Measurements from ENCODE around the gene SRP54. TPM values are rescaled to one million over a fixed set of nuclear protein-coding genes. Genes with fewer than 3 reads are reported as not detected.

Gene SRP54
- total RNA-seq, 3 donors from 2014 or later: 35.5 to 68.1 (median 62.6) TPM

DNA sequence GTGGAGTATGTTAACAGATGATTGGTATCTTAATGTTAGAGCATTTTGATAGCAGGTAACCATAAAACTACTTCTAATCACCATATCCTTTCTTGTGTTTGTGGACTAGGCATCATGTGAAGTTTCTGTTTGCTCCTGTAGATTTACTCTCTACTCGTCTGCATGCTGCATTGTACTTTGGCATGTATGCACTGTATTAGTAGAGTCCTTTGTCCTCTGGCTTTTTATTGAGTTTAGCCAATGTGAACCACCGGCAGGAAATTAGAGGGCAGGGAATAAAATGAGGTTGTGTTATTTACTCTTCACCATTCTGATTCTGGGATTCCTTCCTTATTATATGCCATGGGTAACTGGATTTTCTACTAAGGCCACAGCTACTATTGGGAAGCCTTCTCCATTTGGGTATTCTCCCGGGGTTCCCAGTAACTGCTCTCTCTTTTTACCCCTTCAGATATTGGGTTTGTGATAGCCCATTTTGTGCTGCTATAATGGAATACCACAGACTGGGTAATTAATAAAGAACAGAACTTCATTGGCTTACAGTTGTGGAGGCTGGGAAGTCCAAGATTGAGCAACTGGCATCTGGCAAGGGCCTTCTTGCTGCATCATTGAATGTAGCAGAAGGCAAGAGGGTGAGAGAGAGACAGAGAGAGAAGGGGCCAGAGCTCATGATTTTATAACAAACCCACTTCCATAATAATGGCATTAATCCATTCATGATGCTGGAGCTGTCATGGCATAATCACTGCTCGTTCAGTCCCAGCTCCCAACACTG, 85.6 kb downstream of the SRP54 start:
- Histone ChIP-seq H3K36me3 (peaks cover 6% of the 10 kb centered on the region), H3K9me3 (no peaks in the 10 kb centered on the region), H3K4me1 (no peaks in the 10 kb centered on the region), H3K27me3 (no peaks in the 10 kb centered on the region), H3K27ac (no peak overlapping the region), H3K4me3 (no peak overlapping the region)
- TF ChIP-seq POLR2A (IDR thresholded peaks at IDR 0.05): no peak
- TF ChIP-seq POLR2AphosphoS5 (IDR thresholded peaks at IDR 0.05): no peak
- TF ChIP-seq, protein P1, sequence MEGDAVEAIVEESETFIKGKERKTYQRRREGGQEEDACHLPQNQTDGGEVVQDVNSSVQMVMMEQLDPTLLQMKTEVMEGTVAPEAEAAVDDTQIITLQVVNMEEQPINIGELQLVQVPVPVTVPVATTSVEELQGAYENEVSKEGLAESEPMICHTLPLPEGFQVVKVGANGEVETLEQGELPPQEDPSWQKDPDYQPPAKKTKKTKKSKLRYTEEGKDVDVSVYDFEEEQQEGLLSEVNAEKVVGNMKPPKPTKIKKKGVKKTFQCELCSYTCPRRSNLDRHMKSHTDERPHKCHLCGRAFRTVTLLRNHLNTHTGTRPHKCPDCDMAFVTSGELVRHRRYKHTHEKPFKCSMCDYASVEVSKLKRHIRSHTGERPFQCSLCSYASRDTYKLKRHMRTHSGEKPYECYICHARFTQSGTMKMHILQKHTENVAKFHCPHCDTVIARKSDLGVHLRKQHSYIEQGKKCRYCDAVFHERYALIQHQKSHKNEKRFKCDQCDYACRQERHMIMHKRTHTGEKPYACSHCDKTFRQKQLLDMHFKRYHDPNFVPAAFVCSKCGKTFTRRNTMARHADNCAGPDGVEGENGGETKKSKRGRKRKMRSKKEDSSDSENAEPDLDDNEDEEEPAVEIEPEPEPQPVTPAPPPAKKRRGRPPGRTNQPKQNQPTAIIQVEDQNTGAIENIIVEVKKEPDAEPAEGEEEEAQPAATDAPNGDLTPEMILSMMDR (IDR thresholded peaks at IDR 0.05): no peak
- DNase-seq (ENCODE audit: low spot score in 2 of 2): no peak
- intact Hi-C loops (cut with DNase I; ENCODE audit: low total_unique reads): no loop called here

DNA sequence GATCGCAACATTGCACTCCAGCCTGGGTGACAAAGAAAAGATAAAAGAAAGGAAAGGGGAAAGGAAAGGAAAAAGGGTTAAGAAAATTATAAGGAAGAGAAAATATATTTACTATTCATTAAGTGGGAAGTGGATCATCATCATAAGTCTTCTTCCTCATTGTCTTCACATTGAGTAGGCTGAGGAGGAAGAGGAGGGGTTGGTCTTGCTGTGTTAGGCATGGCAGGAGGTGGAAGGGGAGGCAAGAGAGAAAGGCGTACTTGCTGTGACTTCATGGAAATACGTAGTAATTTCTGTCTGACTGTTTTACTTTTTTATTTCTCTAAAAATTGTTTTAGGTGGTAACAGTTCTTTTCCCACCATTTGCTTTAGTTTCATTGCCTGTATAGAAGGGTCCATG, 89.4 kb downstream of the SRP54 start:
- H3K36me3 ChIP-seq: peaks cover 6% of the 10 kb centered on the region
- H3K27ac ChIP-seq: no peak overlapping the region
- no peak for DNase-seq (ENCODE audit: low spot score in 2 of 2)
- no peaks in the 10 kb centered on the region for H3K9me3 ChIP-seq
- intact Hi-C loops (cut with DNase I; ENCODE audit: low total_unique reads): no loop called here
- no peaks in the 10 kb centered on the region for H3K27me3 ChIP-seq
- H3K4me1 ChIP-seq: no peaks in the 10 kb centered on the region
- no peak overlapping the region for H3K4me3 ChIP-seq
- TF ChIP-seq POLR2A (IDR thresholded peaks at IDR 0.05): no peak
- TF ChIP-seq POLR2AphosphoS5 (IDR thresholded peaks at IDR 0.05): no peak
- TF ChIP-seq, protein P1 (IDR thresholded peaks at IDR 0.05): no peak

DNA sequence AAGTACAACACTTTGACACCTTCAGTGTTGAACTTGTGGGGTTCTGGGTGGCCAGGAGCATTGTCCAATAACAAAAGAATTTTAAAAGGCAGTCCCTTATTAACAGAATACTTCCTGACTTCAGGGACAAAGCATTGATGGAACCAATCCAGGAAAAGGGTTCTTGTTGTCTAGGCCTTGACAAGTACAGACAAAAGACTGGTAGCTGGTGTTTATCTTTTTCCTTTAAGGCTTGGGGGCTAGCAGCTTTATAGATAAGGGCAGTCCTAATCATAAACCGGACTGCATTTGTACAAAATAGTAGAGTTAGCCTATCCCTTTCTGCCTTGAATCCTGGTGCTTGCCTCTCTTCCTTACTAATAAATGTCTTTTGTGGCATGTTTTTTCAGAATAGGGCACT, 90.7 kb downstream of the SRP54 start:
- Histone ChIP-seq H3K4me1 (no peaks in the 10 kb centered on the region), H3K27me3 (no peaks in the 10 kb centered on the region), H3K9me3 (no peaks in the 10 kb centered on the region), H3K27ac (no peak overlapping the region), H3K36me3 (peaks cover 8% of the 10 kb centered on the region), H3K4me3 (no peak overlapping the region)
- intact Hi-C loops (cut with DNase I; ENCODE audit: low total_unique reads): no loop called here
- TF ChIP-seq POLR2AphosphoS5 (IDR thresholded peaks at IDR 0.05) (no peak), POLR2A (IDR thresholded peaks at IDR 0.05) (no peak)
- TF ChIP-seq, protein P1 (IDR thresholded peaks at IDR 0.05): no peak
- no peak for DNase-seq (ENCODE audit: low spot score in 2 of 2)

DNA sequence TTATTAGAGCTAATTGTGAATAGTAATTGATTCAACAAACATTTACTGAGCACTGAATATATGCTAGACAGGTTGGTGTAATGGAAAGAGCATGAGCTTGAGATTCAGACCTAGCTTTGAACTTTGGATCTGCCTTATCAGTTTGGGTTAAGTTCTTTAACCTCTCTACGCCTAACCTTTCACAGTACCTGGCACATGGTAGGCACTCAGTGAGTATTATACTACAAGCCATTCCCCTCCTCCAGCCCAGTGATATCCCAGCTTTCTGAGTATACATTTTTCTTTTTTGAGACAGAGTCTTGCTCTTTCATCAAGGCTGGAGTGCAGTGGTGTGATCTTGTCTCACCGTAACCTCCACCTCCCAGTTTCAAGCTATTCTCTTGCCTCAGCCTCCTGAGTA, 95.3 kb downstream of the SRP54 start:
- intact Hi-C loops (cut with DNase I; ENCODE audit: low total_unique reads): no loop called here

More for the DNA sequence above, 95.3 kb downstream of the SRP54 start:
- Histone ChIP-seq H3K9me3 (no peaks in the 10 kb centered on the region), H3K27me3 (no peaks in the 10 kb centered on the region), H3K4me1 (no peaks in the 10 kb centered on the region), H3K4me3 (no peak overlapping the region), H3K27ac (no peak overlapping the region), H3K36me3 (peaks cover 8% of the 10 kb centered on the region)
- DNase-seq (ENCODE audit: low spot score in 2 of 2): no peak
- TF ChIP-seq POLR2A (IDR thresholded peaks at IDR 0.05) (no peak), POLR2AphosphoS5 (IDR thresholded peaks at IDR 0.05) (no peak)
- TF ChIP-seq, protein P1 (IDR thresholded peaks at IDR 0.05): no peak

Other genes with a start within 250 kb of the SRP54 start
- 10 to 100 TPM; 34.1 to 65.3 (median 61.0) TPM for gene BAZ1A, start 107.6 kb upstream of the SRP54 start, total RNA-seq
- gene FAM177A1, start 63.3 kb downstream of the SRP54 start, total RNA-seq: 10 to 100 TPM; 34.4 to 54.0 (median 47.2) TPM
- 10 to 100 TPM; 28.2 to 32.1 (median 28.6) TPM for gene PPP2R3C, start 139.0 kb downstream of the SRP54 start, total RNA-seq
- 10 to 100 TPM; 12.0 to 41.6 (median 25.2) TPM for gene PRORP, start 139.6 kb downstream of the SRP54 start, total RNA-seq